GM12872 (cell line): ENCODE data around the gene PTPRJ.

Source experiments
- CTCF ChIP-seq: IDR thresholded peaks from 3 replicates; pipeline ENCODE4 v1.5.1; 2011; ENCODE audit warnings: low read depth, mild to moderate bottlenecking, low read length, moderate library complexity; ENCODE audit not compliant: insufficient read depth

The PTPRJ gene

GRCh38 chr11:48002561-48002960 lies 22.2 kb downstream of the PTPRJ start:
- no peak for TF ChIP-seq CTCF

GRCh38 chr11:48003926-48004325 lies 23.6 kb downstream of the PTPRJ start:
- no peak for TF ChIP-seq CTCF

DNA sequence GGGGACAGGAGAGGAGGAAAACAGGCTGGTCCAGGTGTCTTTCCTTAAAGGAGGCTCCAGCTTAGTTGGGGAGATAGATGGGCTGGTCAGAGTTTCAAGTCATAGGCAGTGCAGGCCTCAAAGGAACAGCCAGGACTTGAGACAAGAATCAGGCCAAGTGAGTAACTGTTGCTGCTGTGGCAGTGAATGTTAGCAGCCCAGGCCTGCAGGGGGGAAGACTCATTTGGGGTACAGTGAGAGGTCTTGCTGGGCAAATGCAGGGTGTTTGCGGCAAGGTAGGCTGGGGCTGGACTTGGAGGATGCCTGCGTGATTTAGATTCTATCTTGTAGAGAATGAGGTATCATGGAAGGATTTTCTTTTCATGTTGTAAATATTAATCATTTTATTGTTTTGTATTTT lies 24.1 kb downstream of the PTPRJ start:
- TF ChIP-seq CTCF = no peak

DNA sequence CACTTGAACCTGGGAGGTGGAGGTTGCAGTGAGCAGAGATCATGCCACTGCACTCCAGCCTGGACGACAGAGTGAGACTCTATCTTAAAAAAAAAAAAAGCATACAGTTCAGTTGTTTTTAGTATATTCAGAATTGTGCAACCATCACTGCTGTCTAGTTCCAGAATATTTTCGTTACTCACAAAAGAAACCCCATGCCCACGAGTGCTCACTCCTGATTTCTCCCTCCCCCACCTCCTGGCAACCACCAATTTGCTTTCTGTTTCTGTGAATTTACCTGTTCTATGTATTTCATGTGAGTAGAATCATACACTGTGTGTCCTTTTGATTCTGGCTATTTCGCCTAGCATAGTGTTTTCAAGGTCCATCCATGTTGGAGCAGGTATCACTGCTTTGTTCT lies 24.8 kb downstream of the PTPRJ start:
- no peak for TF ChIP-seq CTCF

GRCh38 chr11:48005831-48006270 lies 25.5 kb downstream of the PTPRJ start:
- TF ChIP-seq CTCF = no peak

GRCh38 chr11:48006301-48006992 lies 26.1 kb downstream of the PTPRJ start:
- TF ChIP-seq CTCF = no peak

- TF ChIP-seq CTCF = no peak
These were observed 27.3 kb downstream of the PTPRJ start for GRCh38 chr11:48007677-48008076.

DNA sequence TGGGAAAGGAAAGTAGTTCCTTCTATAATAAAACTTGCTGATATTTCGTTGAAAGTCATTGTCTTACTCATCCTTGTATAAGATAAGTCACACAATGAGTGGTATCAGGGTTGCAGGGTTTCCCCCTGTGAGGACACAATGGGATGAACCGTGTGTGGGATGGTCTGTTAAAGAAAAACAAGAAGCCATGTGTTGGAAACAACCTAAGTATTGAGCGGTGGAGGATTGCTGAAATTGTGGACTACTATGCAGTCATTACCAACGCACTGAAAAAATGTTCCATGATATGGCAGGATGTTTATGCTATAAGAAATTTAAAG lies 28.6 kb downstream of the PTPRJ start:
- no peak for TF ChIP-seq CTCF
